Thymus (tissue), 11 donors: ENCODE measurements around the gene HDC. TPM values are rescaled to one million over a fixed set of nuclear protein-coding genes. Genes with fewer than 3 reads are reported as not detected.

ENCODE experiments used
- DNase-seq, 9 donors: peaks; one replicate each; pipeline ENCODE4 v3.0.0-alpha.2; 2013; ENCODE audit warnings: low spot score in 9 of 9, low read depth in 6 of 9, missing footprints in 1 of 9
- H3K27ac ChIP-seq, 2 donors: one replicate each; pipeline ENCODE4 v1.5.1; 2013; ENCODE audit warnings: control low read depth in 1 of 2, low read depth in 1 of 2, low read length in 1 of 2, mild to moderate bottlenecking in 1 of 2, moderate library complexity in 1 of 2
- H3K27me3 ChIP-seq, 2 donors: one replicate each; pipeline ENCODE4 v1.5.1; 2013; ENCODE audit warnings: low read length in 1 of 2; ENCODE audit not compliant: control insufficient read depth in 2 of 2, insufficient read depth in 1 of 2
- H3K36me3 ChIP-seq, 2 donors: one replicate each; pipeline ENCODE4 v1.5.1; 2013; ENCODE audit warnings: low read length in 1 of 2, mild to moderate bottlenecking in 1 of 2, moderate library complexity in 1 of 2; ENCODE audit not compliant: control insufficient read depth in 2 of 2, insufficient read depth in 2 of 2
- H3K4me1 ChIP-seq, 2 donors: one replicate each; pipeline ENCODE4 v1.5.1; 2013; ENCODE audit warnings: low read length in 2 of 2; ENCODE audit not compliant: control insufficient read depth in 2 of 2, insufficient read depth in 2 of 2
- H3K4me3 ChIP-seq, 2 donors: one replicate each; pipeline ENCODE4 v1.5.1; 2013; ENCODE audit warnings: low read length in 2 of 2, control low read depth in 1 of 2, mild to moderate bottlenecking in 1 of 2
- H3K9me3 ChIP-seq, 2 donors: one replicate each; pipeline ENCODE4 v1.5.1; 2013; ENCODE audit warnings: low read length in 1 of 2, mild to moderate bottlenecking in 1 of 2; ENCODE audit not compliant: control insufficient read depth in 2 of 2, insufficient read depth in 1 of 2
- WGBS: extraction: QIAGEN DNeasy Blood & Tissue Kit; methylation state at CpG from one replicate; pipeline ENCODE4 v1.1.7; 2013; 5-methylcytosine and 5-hydroxymethylcytosine counted together
- polyA plus RNA-seq: library from polyadenylated mRNA; stranded (reverse); fragments of 200-250 nt; gene quantifications from one replicate; pipeline ENCODE4 v1.2.3, GENCODE V29; 2013
- total RNA-seq: library from RNA; stranded (reverse); fragments of 120-200 nt; gene quantifications from one replicate; pipeline ENCODE4 v1.2.4, GENCODE V29; 2013
- donor health status: healthy.

HDC gene
- total and polyA plus RNA-seq, 2 donors: 1.1 to 2.1 TPM

DNA sequence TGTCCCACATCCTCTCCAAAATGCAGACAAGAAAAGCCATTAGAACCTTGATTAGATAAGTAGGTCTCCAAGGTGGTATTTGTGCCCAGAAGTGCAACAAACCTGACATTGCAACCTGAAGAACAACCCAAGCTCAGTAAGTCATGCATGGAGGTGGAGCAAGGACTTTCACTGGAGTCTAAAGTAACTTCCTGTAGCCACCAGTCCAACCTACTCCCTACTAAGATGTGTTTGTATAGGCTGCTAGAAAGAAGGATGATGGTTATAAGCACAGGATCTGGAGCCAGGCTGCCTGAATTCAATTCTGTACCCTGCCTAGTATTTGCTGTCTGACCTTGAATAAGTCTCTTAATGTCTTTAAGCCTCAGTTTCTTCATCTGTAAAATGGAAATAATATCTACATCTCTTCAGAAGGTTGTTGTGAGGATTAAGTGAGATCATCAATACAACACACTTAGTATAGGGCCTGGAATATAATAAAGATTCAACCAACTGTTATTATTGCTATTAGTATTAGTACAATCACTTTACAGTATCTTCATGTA is 32.3 kb downstream of the HDC start:
- Histone ChIP-seq H3K9me3 (no peaks in the 10 kb centered on the region), H3K27me3 (no peaks in the 10 kb centered on the region), H3K4me1 (no peaks in the 10 kb centered on the region), H3K36me3 (no peaks in the 10 kb centered on the region), H3K4me3 (no peak overlapping the region), H3K27ac (no peak overlapping the region)
- no peak for DNase-seq

DNA sequence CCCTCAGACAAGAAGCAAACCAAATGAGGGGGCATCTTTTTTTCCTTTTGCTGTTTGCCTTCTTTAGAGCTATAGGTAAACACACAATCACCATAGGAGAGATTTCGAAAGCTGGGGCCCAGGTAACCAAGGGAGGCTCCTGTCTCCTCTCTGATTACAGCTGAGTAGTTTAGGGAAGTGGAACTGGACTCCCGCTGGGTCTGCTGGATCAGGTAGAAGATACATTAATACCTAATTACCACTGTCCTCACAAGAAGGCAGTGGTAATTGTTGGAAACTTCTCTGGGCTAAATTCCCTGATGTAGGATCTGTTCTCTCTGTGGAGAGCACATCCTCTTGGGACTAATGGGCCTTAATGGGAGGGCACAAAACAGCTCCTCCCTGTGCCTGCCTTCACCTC is 32.7 kb downstream of the HDC start:
- Histone ChIP-seq H3K4me3 (no peak overlapping the region), H3K36me3 (no peaks in the 10 kb centered on the region), H3K27ac (no peak overlapping the region), H3K27me3 (no peaks in the 10 kb centered on the region), H3K9me3 (no peaks in the 10 kb centered on the region), H3K4me1 (no peaks in the 10 kb centered on the region)
- 98% methylated on average over 2 of the region's 2 CpGs for WGBS
- no peak for DNase-seq

GRCh38 chr15:50231761-50232160 is 33.8 kb downstream of the HDC start:
- Histone ChIP-seq H3K4me1 (no peaks in the 10 kb centered on the region), H3K36me3 (no peaks in the 10 kb centered on the region), H3K27me3 (no peaks in the 10 kb centered on the region), H3K9me3 (no peaks in the 10 kb centered on the region), H3K4me3 (no peak overlapping the region), H3K27ac (no peak overlapping the region)
- no peak for DNase-seq

DNA sequence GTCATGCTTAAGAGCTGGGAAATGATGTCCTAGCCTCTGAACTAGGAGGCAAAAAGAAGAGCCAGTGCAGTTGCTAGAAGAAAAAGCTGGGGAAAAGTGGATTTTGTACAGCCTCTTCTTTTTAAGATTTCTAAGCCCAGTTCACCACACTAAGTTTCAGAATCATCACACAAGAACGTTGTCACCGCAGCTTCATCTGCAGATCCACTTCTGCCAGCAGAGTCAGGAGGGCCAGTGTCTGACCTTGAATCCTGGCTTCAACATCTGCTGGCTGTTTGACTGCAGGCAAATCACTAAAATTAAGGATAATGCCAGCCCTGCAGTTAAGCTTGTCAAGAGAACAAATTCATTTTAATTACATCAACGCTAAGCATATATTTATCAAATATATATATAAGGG is 36.2 kb downstream of the HDC start:
- 97% methylated on average over 3 of the region's 3 CpGs for WGBS
- H3K9me3 ChIP-seq: no peaks in the 10 kb centered on the region
- H3K4me1 ChIP-seq: no peaks in the 10 kb centered on the region
- H3K4me3 ChIP-seq: no peak overlapping the region
- no peaks in the 10 kb centered on the region for H3K36me3 ChIP-seq
- H3K27ac ChIP-seq: no peak overlapping the region
- H3K27me3 ChIP-seq: no peaks in the 10 kb centered on the region
- DNase-seq: no peak

DNA sequence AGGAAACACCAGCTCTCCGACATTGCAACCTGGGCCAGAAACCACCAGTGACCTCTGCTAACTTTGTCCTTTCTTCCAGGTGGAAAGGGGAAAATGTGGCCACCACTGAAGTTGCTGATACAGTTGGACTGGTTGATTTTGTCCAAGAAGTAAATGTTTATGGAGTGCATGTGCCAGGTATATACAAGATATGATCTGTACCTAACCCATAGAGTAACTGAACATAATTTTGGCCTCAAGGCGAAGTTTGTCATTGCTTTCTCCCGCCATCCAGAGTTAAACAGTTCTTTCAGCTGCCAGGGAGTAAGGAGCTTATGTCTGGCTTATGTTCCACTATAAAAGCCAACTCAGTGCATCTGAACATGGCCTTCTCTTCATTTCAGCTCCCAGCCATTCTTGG is 36.7 kb downstream of the HDC start:
- Histone ChIP-seq H3K9me3 (no peaks in the 10 kb centered on the region), H3K27me3 (no peaks in the 10 kb centered on the region), H3K4me1 (no peaks in the 10 kb centered on the region), H3K36me3 (no peaks in the 10 kb centered on the region), H3K4me3 (no peak overlapping the region), H3K27ac (no peak overlapping the region)
- 98% methylated on average over 3 of the region's 3 CpGs for WGBS
- no peak for DNase-seq

DNA sequence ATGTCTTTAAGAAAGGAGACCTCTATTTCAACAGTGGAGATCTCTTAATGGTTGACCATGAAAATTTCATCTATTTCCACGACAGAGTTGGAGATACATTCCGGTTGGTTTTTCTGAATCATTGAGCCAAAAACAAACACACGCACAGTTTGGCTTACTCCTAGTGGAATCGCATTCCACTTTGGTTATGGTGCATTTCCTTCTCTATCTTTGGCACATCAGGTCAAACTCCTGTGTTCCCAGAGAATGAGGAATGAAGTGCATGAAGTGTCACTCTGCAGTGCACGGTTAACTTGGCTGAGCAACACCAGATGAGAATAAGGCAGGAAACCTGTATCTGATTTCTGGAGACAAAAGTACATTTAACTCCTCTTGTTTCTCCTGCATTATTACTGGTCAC is 38.5 kb downstream of the HDC start:
- Histone ChIP-seq H3K4me3 (no peak overlapping the region), H3K27ac (no peak overlapping the region), H3K36me3 (no peaks in the 10 kb centered on the region), H3K4me1 (no peaks in the 10 kb centered on the region), H3K27me3 (no peaks in the 10 kb centered on the region), H3K9me3 (no peaks in the 10 kb centered on the region)
- 94% methylated on average over 5 of the region's 5 CpGs for WGBS
- DNase-seq: no peak

DNA sequence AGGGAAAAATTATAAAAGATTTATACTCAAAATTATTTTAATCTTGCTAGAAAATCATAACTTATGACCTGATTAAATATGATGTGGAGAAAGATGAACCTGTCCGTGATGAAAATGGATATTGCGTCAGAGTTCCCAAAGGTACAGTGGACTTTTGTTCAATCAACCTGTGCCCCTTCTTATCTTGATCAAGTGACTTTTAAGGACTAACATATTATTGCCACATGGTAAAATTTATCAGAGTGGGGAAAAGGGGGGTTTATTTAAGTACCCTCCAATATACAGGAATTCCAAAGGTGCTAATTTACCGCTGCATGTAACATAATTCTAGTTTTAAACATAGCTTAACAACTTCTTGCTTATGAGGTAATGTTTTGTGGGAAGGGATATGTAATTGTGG is 39.6 kb downstream of the HDC start:
- Histone ChIP-seq H3K4me3 (no peak overlapping the region), H3K36me3 (no peaks in the 10 kb centered on the region), H3K4me1 (no peaks in the 10 kb centered on the region), H3K27me3 (no peaks in the 10 kb centered on the region), H3K27ac (no peak overlapping the region), H3K9me3 (no peaks in the 10 kb centered on the region)
- 98% methylated on average over 3 of the region's 3 CpGs for WGBS
- DNase-seq: no peak

- no peaks in the 10 kb centered on the region for H3K4me1 ChIP-seq
- WGBS: 96% methylated on average over 1 of the region's 1 CpG
- DNase-seq: no peak
- no peak overlapping the region for H3K4me3 ChIP-seq
- no peaks in the 10 kb centered on the region for H3K27me3 ChIP-seq
- H3K27ac ChIP-seq: no peak overlapping the region
- no peaks in the 10 kb centered on the region for H3K36me3 ChIP-seq
- no peaks in the 10 kb centered on the region for H3K9me3 ChIP-seq
Measured at GRCh38 chr15:50225057-50225456, 40.5 kb downstream of the HDC start.

GRCh38 chr15:50224606-50225005 is 40.9 kb downstream of the HDC start:
- no peaks in the 10 kb centered on the region for H3K27me3 ChIP-seq
- DNase-seq: no peak
- WGBS: 96% methylated on average over 5 of the region's 5 CpGs
- no peaks in the 10 kb centered on the region for H3K9me3 ChIP-seq
- H3K4me3 ChIP-seq: no peak overlapping the region
- H3K4me1 ChIP-seq: no peaks in the 10 kb centered on the region
- H3K27ac ChIP-seq: no peak overlapping the region
- no peaks in the 10 kb centered on the region for H3K36me3 ChIP-seq

GRCh38 chr15:50222181-50222580 is 43.3 kb downstream of the HDC start:
- Histone ChIP-seq H3K36me3 (no peaks in the 10 kb centered on the region), H3K27me3 (no peaks in the 10 kb centered on the region), H3K27ac (no peak overlapping the region), H3K4me1 (no peaks in the 10 kb centered on the region), H3K4me3 (no peak overlapping the region), H3K9me3 (no peaks in the 10 kb centered on the region)
- DNase-seq: no peak
- 96% methylated on average over 2 of the region's 2 CpGs for WGBS
